Neural cell (in vitro differentiated cells): ENCODE measurements around the gene ABCB6. TPM values are rescaled to one million over a fixed set of nuclear protein-coding genes. Genes with fewer than 3 reads are reported as not detected.

Source experiments
- H2AFZ ChIP-seq: fragments of 200-600, 300-800 bp; sonication (generic), shearing (Covaris generic); 2 replicates; pipeline ENCODE4 v1.6.0; 2014; ENCODE audit warnings: low read depth, mild to moderate bottlenecking, antibody characterized with exemption, low read length, moderate library complexity
- H3F3A ChIP-seq: fragments of 200-600 bp; shearing (Covaris generic); 2 replicates; pipeline ENCODE4 v1.6.1; 2016; ENCODE audit warnings: mild to moderate bottlenecking, moderate library complexity, mixed read lengths, antibody characterized with exemption, low read length; ENCODE audit not compliant: insufficient read depth, poor library complexity, severe bottlenecking
- H3K27ac ChIP-seq: fragments of 200-600, 300-800 bp; sonication (generic), shearing (Covaris generic); 2 replicates; pipeline ENCODE4 v1.5.1; 2014; ENCODE audit warnings: mild to moderate bottlenecking, low read length, moderate library complexity
- H3K27me3 ChIP-seq: fragments of 300-800, 200-600 bp; sonication (generic), shearing (Covaris generic); 2 replicates; pipeline ENCODE4 v1.6.0; 2014; ENCODE audit warnings: mild to moderate bottlenecking, low read depth, low read length, moderate library complexity; ENCODE audit not compliant: insufficient read depth
- H3K36me3 ChIP-seq: fragments of 300-800, 200-600 bp; sonication (generic), shearing (Covaris generic); 2 replicates; pipeline ENCODE4 v1.5.1; 2014; ENCODE audit warnings: mild to moderate bottlenecking, antibody characterized with exemption, low read length, moderate library complexity; ENCODE audit not compliant: insufficient read depth
- H3K4me2 ChIP-seq: fragments of 300-800, 200-600 bp; sonication (generic), shearing (Covaris generic); 2 replicates; pipeline ENCODE4 v1.6.0; 2014; ENCODE audit warnings: mild to moderate bottlenecking, low read length
- H3K4me3 ChIP-seq: fragments of 300-800, 200-600 bp; sonication (generic), shearing (Covaris generic); 2 replicates; pipeline ENCODE4 v1.5.1; 2014; ENCODE audit warnings: mild to moderate bottlenecking, low read length, moderate library complexity
- H3K79me2 ChIP-seq: fragments of 200-600 bp; shearing (Covaris generic); replicated peaks from 2 replicates; pipeline ENCODE4 v1.6.0; 2014; ENCODE audit warnings: mild to moderate bottlenecking, low read length, moderate library complexity; ENCODE audit not compliant: insufficient read depth
- H3K9ac ChIP-seq: fragments of 300-800, 200-600 bp; sonication (generic), shearing (Covaris generic); 2 replicates; pipeline ENCODE4 v1.6.1; 2016; ENCODE audit warnings: mild to moderate bottlenecking, low read length, mixed read lengths
- H3K9me2 ChIP-seq: fragments of 200-600 bp; shearing (Covaris generic); 2 replicates; pipeline ENCODE4 v1.6.1; 2016; ENCODE audit warnings: mild to moderate bottlenecking, low read length, mixed read lengths; ENCODE audit not compliant: insufficient read depth
- H3K9me3 ChIP-seq: fragments of 200-600, 300-800 bp; sonication (generic), shearing (Covaris generic); 2 replicates; pipeline ENCODE4 v1.6.1; 2016; ENCODE audit warnings: mild to moderate bottlenecking, mixed run types, low read length, moderate library complexity, mixed read lengths
- H4K20me1 ChIP-seq: fragments of 200-600 bp; shearing (Covaris generic); 2 replicates; pipeline ENCODE4 v1.6.1; 2016; ENCODE audit warnings: mild to moderate bottlenecking, mixed run types; ENCODE audit not compliant: insufficient read depth
- EP300 ChIP-seq: fragments of 450-650 bp; conservative IDR thresholded peaks from 2 replicates; pipeline ENCODE4 v1.6.1; 2014; ENCODE audit warnings: antibody characterized with exemption, mild to moderate bottlenecking, moderate library complexity; ENCODE audit not compliant: poor library complexity, severe bottlenecking
- EZH2 ChIP-seq: fragments of 200-600, 300-800 bp; shearing (Covaris generic), sonication (generic); IDR thresholded peaks from 2 replicates; pipeline ENCODE4 v1.6.1; 2014; ENCODE audit warnings: antibody characterized with exemption, low read length, borderline replicate concordance, mild to moderate bottlenecking; ENCODE audit not compliant: insufficient read depth, poor library complexity, severe bottlenecking
- MXI1 ChIP-seq: fragments of 450-650 bp; conservative IDR thresholded peaks from 2 replicates; pipeline ENCODE4 v1.6.1; 2014; ENCODE audit warnings: antibody characterized with exemption, mild to moderate bottlenecking; ENCODE audit not compliant: poor library complexity, severe bottlenecking
- POLR2AphosphoS5 ChIP-seq: IDR thresholded peaks from 2 replicates; pipeline ENCODE4 v1.6.1; 2012
- RAD21 ChIP-seq: fragments of 450-650 bp; conservative IDR thresholded peaks from 2 replicates; pipeline ENCODE4 v1.6.1; 2014; ENCODE audit warnings: antibody characterized with exemption, mild to moderate bottlenecking, moderate library complexity
- REST ChIP-seq: IDR thresholded peaks from 2 replicates; pipeline ENCODE4 v1.6.1; 2012; ENCODE audit warnings: borderline replicate concordance
- SMC3 ChIP-seq: fragments of 450-650 bp; conservative IDR thresholded peaks from 2 replicates; pipeline ENCODE4 v1.6.1; 2014; ENCODE audit warnings: antibody characterized with exemption, mild to moderate bottlenecking, moderate library complexity; ENCODE audit not compliant: poor library complexity
- TAF1 ChIP-seq: IDR thresholded peaks from 2 replicates; pipeline ENCODE4 v1.6.1; 2012; ENCODE audit warnings: low read depth
- polyA plus RNA-seq: library from polyadenylated mRNA; depleted of rRNA; stranded (reverse); fragments of >200 nt; gene quantifications from 2 replicates; pipeline ENCODE4 v1.2.3, GENCODE V29; 2014
- TF ChIP-seq, protein P1 (sequence below): fragments of 450-650 bp; IDR thresholded peaks from 2 replicates; pipeline ENCODE4 v1.5.1; 2014; ENCODE audit warnings: antibody characterized with exemption, mild to moderate bottlenecking, moderate library complexity; ENCODE audit not compliant: poor library complexity, severe bottlenecking

ABCB6 gene
- polyA plus RNA-seq, 1 donor from 2014 or later: 28.1 TPM

DNA sequence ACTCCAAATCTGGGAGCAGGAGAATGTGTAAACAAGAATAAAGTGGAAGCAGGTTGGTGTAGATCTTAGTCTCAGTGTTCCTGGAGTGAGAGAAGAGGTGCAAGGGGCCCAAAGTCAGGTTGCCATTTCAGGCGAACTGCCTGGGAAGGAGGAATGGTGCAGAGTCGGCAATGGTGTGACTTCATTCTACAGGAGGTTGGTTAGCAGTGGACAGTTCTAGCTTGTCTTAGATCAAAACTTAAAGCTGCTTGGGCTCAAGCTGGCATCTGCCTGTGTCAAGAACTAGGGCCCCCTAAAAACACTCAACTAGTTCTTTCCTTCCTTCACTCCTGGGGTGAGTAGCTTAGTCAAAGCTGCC lies 30.1 kb upstream of the ABCB6 start:
- Histone ChIP-seq H4K20me1 (no peaks in the 10 kb centered on the region), H3K36me3 (peaks cover 8% of the 10 kb centered on the region), H2AFZ (no peak overlapping the region), H3K9me2 (no peaks in the 10 kb centered on the region), H3K27me3 (peaks cover 25% of the 10 kb centered on the region), H3K4me3 (no peak overlapping the region), H3K9ac (no peak overlapping the region), H3K79me2 (peaks cover 12% of the 10 kb centered on the region), H3K9me3 (no peaks in the 10 kb centered on the region), H3F3A (no peaks in the 10 kb centered on the region), H3K27ac (no peak overlapping the region), H3K4me2 (no peak overlapping the region)
- TF ChIP-seq TAF1 (no peak), MXI1 (no peak), EZH2 (no peak), POLR2AphosphoS5 (no peak), SMC3 (no peak), REST (no peak), RAD21 (no peak), EP300 (no peak)
- TF ChIP-seq, protein P1, sequence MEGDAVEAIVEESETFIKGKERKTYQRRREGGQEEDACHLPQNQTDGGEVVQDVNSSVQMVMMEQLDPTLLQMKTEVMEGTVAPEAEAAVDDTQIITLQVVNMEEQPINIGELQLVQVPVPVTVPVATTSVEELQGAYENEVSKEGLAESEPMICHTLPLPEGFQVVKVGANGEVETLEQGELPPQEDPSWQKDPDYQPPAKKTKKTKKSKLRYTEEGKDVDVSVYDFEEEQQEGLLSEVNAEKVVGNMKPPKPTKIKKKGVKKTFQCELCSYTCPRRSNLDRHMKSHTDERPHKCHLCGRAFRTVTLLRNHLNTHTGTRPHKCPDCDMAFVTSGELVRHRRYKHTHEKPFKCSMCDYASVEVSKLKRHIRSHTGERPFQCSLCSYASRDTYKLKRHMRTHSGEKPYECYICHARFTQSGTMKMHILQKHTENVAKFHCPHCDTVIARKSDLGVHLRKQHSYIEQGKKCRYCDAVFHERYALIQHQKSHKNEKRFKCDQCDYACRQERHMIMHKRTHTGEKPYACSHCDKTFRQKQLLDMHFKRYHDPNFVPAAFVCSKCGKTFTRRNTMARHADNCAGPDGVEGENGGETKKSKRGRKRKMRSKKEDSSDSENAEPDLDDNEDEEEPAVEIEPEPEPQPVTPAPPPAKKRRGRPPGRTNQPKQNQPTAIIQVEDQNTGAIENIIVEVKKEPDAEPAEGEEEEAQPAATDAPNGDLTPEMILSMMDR: no peak

GRCh38 chr2:219247678-219248642 lies 29.2 kb upstream of the ABCB6 start:
- Histone ChIP-seq H3K9me2 (no peaks in the 10 kb centered on the region), H2AFZ (no peak overlapping the region), H3K79me2 (peaks cover 12% of the 10 kb centered on the region), H4K20me1 (no peaks in the 10 kb centered on the region), H3F3A (no peaks in the 10 kb centered on the region), H3K36me3 (peaks cover 8% of the 10 kb centered on the region), H3K9me3 (no peaks in the 10 kb centered on the region), H3K27ac (no peak overlapping the region), H3K4me2 (no peak overlapping the region), H3K9ac (no peak overlapping the region), H3K4me3 (no peak overlapping the region), H3K27me3 (peaks cover 17% of the 10 kb centered on the region)
- TF ChIP-seq REST (no peak), RAD21 (no peak), SMC3 (no peak), POLR2AphosphoS5 (no peak), EZH2 (no peak), MXI1 (no peak), EP300 (no peak), TAF1 (no peak)
- TF ChIP-seq, protein P1: no peak
